HCT116 (cell line): ENCODE measurements around the gene XKRX.

ENCODE experiments used
- CEBPB ChIP-seq: IDR thresholded peaks from 2 replicates; pipeline ENCODE4 v1.6.1; 2012; ENCODE audit warnings: low read depth
- EGR1 ChIP-seq: IDR thresholded peaks from 2 replicates; pipeline ENCODE4 v1.6.1; 2012; ENCODE audit warnings: low read depth
- EZH2phosphoT487 ChIP-seq: fragments of 200-600 bp; IDR thresholded peaks from 2 replicates; pipeline ENCODE4 v1.6.1; 2018; ENCODE audit warnings: antibody characterized with exemption, borderline replicate concordance
- MAX ChIP-seq: IDR thresholded peaks from 2 replicates; pipeline ENCODE4 v1.6.1; 2012
- POLR2A ChIP-seq: IDR thresholded peaks from 2 replicates; pipeline ENCODE4 v1.7.0; 2011; ENCODE audit warnings: borderline replicate concordance; ENCODE audit not compliant: insufficient read depth, insufficient read length; ENCODE audit errors: extremely low read depth
- RAD21 ChIP-seq: IDR thresholded peaks from 2 replicates; pipeline ENCODE4 v1.6.1; 2012; ENCODE audit warnings: low read depth, mild to moderate bottlenecking
- TCF7L2 ChIP-seq: IDR thresholded peaks from 2 replicates; pipeline ENCODE4 v1.7.0; 2011; ENCODE audit warnings: borderline replicate concordance, inconsistent platforms; ENCODE audit not compliant: insufficient read depth, insufficient read length; ENCODE audit errors: extremely low read depth
- YY1 ChIP-seq: IDR thresholded peaks from 2 replicates; pipeline ENCODE4 v1.6.1; 2011; ENCODE audit warnings: low read length, low read depth, moderate library complexity, mild to moderate bottlenecking; ENCODE audit not compliant: insufficient replicate concordance; ENCODE audit errors: extremely low read depth
- ZBTB33 ChIP-seq: IDR thresholded peaks from 2 replicates; pipeline ENCODE4 v1.6.1; 2011; ENCODE audit warnings: mild to moderate bottlenecking, low read length, moderate library complexity; ENCODE audit not compliant: insufficient replicate concordance; ENCODE audit errors: extremely low read depth
- TF ChIP-seq, protein P1 (sequence below), 3 experiments: fragments of 200-600 bp in 1 of 3; sonication (generic) in 1 of 3; IDR thresholded peaks in 2 of 3; conservative IDR thresholded peaks in 1 of 3; 2 replicates each; pipeline ENCODE4 v1.5.1; 2012 to 2017; ENCODE audit warnings: low read depth in 2 of 3, low read length in 2 of 3, antibody characterized with exemption in 1 of 3, borderline replicate concordance in 1 of 3, control low read depth in 1 of 3, mild to moderate bottlenecking in 1 of 3, mixed read lengths in 1 of 3, mixed run types in 1 of 3, moderate library complexity in 1 of 3; ENCODE audit not compliant: insufficient read depth in 1 of 3
- TF ChIP-seq, protein P2 (sequence below): IDR thresholded peaks from 2 replicates; pipeline ENCODE4 v1.6.1; 2012

DNA sequence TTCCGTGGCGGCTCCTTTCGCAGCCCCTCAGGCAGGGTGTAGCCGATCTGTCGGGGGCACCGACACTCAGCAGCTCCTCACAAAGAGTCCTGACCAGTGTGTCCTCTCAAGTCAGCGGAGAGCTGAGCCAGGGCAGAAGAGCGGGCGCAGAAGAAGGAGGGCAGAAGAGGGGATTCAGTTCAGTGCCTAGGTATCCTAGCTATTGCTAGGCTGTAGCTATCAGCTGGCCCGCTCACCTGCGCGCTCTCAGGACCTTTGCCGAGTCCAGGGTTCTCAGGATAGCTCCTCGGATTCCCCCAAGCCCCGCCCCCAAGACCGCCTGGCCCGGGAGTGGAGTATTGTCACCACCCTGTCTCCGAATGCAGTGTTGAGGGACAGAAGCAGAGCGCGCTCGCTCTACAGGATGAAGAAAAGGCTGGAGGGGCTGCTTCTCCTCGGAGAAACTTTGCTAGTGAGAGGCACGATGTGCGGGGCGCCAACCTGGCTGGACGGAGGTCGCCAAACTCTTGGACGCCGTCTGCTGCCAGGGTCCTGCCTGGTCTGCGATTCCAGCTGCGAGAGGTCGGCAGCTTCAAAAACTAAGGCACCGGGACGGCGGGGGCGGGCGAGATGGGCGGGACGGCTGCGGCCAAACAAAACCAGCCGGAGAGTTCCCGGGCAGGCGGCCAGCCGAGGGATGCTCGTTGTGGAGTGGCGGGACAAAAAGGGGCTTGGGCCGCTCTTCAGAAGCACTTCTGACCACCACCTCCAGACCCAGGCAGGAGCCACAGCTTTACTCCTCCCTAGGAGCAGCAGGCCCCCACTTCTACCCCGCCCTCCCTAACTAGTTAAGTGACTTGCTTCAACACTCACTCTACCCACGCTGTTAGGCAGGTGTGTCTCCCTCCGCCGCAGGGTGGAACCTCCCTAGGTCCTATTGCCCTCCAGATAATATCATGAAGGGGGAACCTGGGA lies at the start of gene XKRX:
- TF ChIP-seq, protein P1, sequence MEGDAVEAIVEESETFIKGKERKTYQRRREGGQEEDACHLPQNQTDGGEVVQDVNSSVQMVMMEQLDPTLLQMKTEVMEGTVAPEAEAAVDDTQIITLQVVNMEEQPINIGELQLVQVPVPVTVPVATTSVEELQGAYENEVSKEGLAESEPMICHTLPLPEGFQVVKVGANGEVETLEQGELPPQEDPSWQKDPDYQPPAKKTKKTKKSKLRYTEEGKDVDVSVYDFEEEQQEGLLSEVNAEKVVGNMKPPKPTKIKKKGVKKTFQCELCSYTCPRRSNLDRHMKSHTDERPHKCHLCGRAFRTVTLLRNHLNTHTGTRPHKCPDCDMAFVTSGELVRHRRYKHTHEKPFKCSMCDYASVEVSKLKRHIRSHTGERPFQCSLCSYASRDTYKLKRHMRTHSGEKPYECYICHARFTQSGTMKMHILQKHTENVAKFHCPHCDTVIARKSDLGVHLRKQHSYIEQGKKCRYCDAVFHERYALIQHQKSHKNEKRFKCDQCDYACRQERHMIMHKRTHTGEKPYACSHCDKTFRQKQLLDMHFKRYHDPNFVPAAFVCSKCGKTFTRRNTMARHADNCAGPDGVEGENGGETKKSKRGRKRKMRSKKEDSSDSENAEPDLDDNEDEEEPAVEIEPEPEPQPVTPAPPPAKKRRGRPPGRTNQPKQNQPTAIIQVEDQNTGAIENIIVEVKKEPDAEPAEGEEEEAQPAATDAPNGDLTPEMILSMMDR (IDR thresholded peaks at IDR 0.05 in 2 of 3, conservative IDR thresholded peaks at IDR 0.05 in 1 of 3; ENCODE audit: borderline replicate concordance in 1 of 3, insufficient read depth in 1 of 3, low read depth in 2 of 3, low read length in 2 of 3) = no peak
- TF ChIP-seq RAD21 (no peak), YY1 (no peak), CEBPB (no peak), EGR1 (peak; percentile 79), EZH2phosphoT487 (no peak), POLR2A (no peak), TCF7L2 (peak; percentile 81), ZBTB33 (no peak), MAX (peak; percentile 50; the same call in 1 of the 2 replicates)
- TF ChIP-seq, protein P2, sequence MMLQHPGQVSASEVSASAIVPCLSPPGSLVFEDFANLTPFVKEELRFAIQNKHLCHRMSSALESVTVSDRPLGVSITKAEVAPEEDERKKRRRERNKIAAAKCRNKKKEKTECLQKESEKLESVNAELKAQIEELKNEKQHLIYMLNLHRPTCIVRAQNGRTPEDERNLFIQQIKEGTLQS = no peak
